WTC11 (cell line): Measurements from ENCODE around the gene CHST11. TPM values are rescaled to one million over a fixed set of nuclear protein-coding genes. Genes with fewer than 3 reads are reported as not detected.

ENCODE experiments used
- ATAC-seq: fragments of 200-7000 bp; cut with Tn5 transposase; 2 replicates; pipeline ENCODE4 v1.10.0; 2021; ENCODE audit warnings: mild to moderate bottlenecking, moderate library complexity
- CTCF ChIA-PET: fragments of 300-600 bp; sonication (Branson Sonifier 250); formaldehyde crosslinking; loops from one replicate; lab custom pipeline; 2021; ENCODE audit warnings: antibody characterized with exemption; lab: Charles Lee
- POLR2A ChIA-PET: fragments of 350-600 bp; sonication (Branson Sonifier 250); formaldehyde crosslinking; loops from one replicate; lab custom pipeline; 2021; ENCODE audit warnings: antibody characterized with exemption; lab: Charles Lee
- DNase-seq: peaks from one replicate; pipeline ENCODE4 v3.0.0; 2021; ENCODE audit warnings: low spot score
- H3K27ac Mint-ChIP-seq: 2 replicates; pipeline ENCODE4 v1.8.0; 2021; ENCODE audit warnings: mixed read lengths
- H3K27me3 Mint-ChIP-seq: 2 replicates; pipeline ENCODE4 v1.8.0; 2021; ENCODE audit warnings: low read depth, mild to moderate bottlenecking, moderate library complexity, mixed read lengths
- H3K36me3 Mint-ChIP-seq: 2 replicates; pipeline ENCODE4 v1.8.0; 2021; ENCODE audit warnings: mixed read lengths
- H3K4me1 Mint-ChIP-seq: 2 replicates; pipeline ENCODE4 v1.8.0; 2022; ENCODE audit warnings: mixed read lengths
- H3K4me3 Mint-ChIP-seq: 2 replicates; pipeline ENCODE4 v1.8.0; 2021; ENCODE audit warnings: mild to moderate bottlenecking, moderate library complexity, mixed read lengths
- H3K9me3 Mint-ChIP-seq: 2 replicates; pipeline ENCODE4 v1.8.0; 2021; ENCODE audit warnings: mixed read lengths
- ATF2 ChIP-seq: sonication (generic); formaldehyde crosslinking; IDR thresholded peaks from 2 replicates; pipeline ENCODE4 v1.8.1; 2022; ENCODE audit warnings: low read depth, missing genetic modification reagents, borderline replicate concordance
- ATF6 ChIP-seq: sonication (generic); formaldehyde crosslinking; IDR thresholded peaks from 2 replicates; pipeline ENCODE4 v1.8.1; 2023; ENCODE audit warnings: mild to moderate bottlenecking, missing genetic modification reagents
- CREB1 ChIP-seq: sonication (generic); formaldehyde crosslinking; IDR thresholded peaks from 2 replicates; pipeline ENCODE4 v1.8.0; 2023; ENCODE audit warnings: mild to moderate bottlenecking, missing genetic modification reagents
- E2F4 ChIP-seq: sonication (generic); formaldehyde crosslinking; IDR thresholded peaks from 2 replicates; pipeline ENCODE4 v1.8.1; 2022; ENCODE audit warnings: low read depth, mild to moderate bottlenecking, moderate library complexity, missing genetic modification reagents, borderline replicate concordance
- ELF4 ChIP-seq: sonication (generic); formaldehyde crosslinking; IDR thresholded peaks from 2 replicates; pipeline ENCODE4 v1.8.1; 2022; ENCODE audit warnings: low read depth, mild to moderate bottlenecking, moderate library complexity, missing genetic modification reagents
- ESRRA ChIP-seq: sonication (generic); formaldehyde crosslinking; IDR thresholded peaks from 2 replicates; pipeline ENCODE4 v1.8.1; 2022; ENCODE audit warnings: mild to moderate bottlenecking, missing genetic modification reagents, borderline replicate concordance
- FOXJ3 ChIP-seq: sonication (generic); formaldehyde crosslinking; IDR thresholded peaks from 2 replicates; pipeline ENCODE4 v1.9.0; 2021; ENCODE audit warnings: missing genetic modification reagents, mild to moderate bottlenecking, borderline replicate concordance
- FOXP1 ChIP-seq: sonication (generic); formaldehyde crosslinking; IDR thresholded peaks from 2 replicates; pipeline ENCODE4 v1.8.0; 2022; ENCODE audit warnings: missing genetic modification reagents, mild to moderate bottlenecking, moderate library complexity, borderline replicate concordance
- GABPB1 ChIP-seq: sonication (generic); formaldehyde crosslinking; IDR thresholded peaks from 2 replicates; pipeline ENCODE4 v1.8.1; 2023; ENCODE audit warnings: mild to moderate bottlenecking, missing genetic modification reagents
- HMGA2 ChIP-seq: fragments of 250-450 bp; sonication (Bioruptor Pico); IDR thresholded peaks from 2 replicates; pipeline ENCODE4 v1.4.0; 2021; ENCODE audit warnings: mild to moderate bottlenecking, moderate library complexity
- KAT7 ChIP-seq: sonication (generic); formaldehyde crosslinking; IDR thresholded peaks from 2 replicates; pipeline ENCODE4 v1.8.1; 2023; ENCODE audit warnings: missing genetic modification reagents, mild to moderate bottlenecking, borderline replicate concordance
- SP1 ChIP-seq: sonication (generic); formaldehyde crosslinking; conservative IDR thresholded peaks from 2 replicates; pipeline ENCODE4 v1.8.1; 2022; ENCODE audit warnings: missing genetic modification reagents
- TCF7 ChIP-seq: sonication (generic); formaldehyde crosslinking; IDR thresholded peaks from 2 replicates; pipeline ENCODE4 v1.8.0; 2022; ENCODE audit warnings: mild to moderate bottlenecking, low read depth, missing genetic modification reagents, moderate library complexity
- TEAD1 ChIP-seq: sonication (generic); formaldehyde crosslinking; IDR thresholded peaks from 2 replicates; pipeline ENCODE4 v1.8.0; 2022; ENCODE audit warnings: mild to moderate bottlenecking, missing genetic modification reagents
- USF1 ChIP-seq: sonication (generic); formaldehyde crosslinking; IDR thresholded peaks from 2 replicates; pipeline ENCODE4 v1.8.0; 2022; ENCODE audit warnings: mild to moderate bottlenecking, missing genetic modification reagents
- ZNF317 ChIP-seq: sonication (generic); formaldehyde crosslinking; IDR thresholded peaks from 2 replicates; pipeline ENCODE4 v1.8.1; 2023; ENCODE audit warnings: low read depth, mild to moderate bottlenecking, moderate library complexity, missing genetic modification reagents, borderline replicate concordance
- total RNA-seq: library from RNA; stranded (reverse); gene quantifications from 3 replicates; pipeline ENCODE4 v1.2.3, GENCODE V29; 2021
- TF ChIP-seq, protein P1 (sequence below): sonication (generic); formaldehyde crosslinking; conservative IDR thresholded peaks from 2 replicates; pipeline ENCODE4 v1.8.1; 2023; ENCODE audit warnings: mild to moderate bottlenecking, low read depth, missing genetic modification reagents, moderate library complexity
- TF ChIP-seq, protein P2 (sequence below): fragments of 250-450 bp; sonication (Bioruptor Pico); conservative IDR thresholded peaks from 2 replicates; pipeline ENCODE4 v1.9.0; 2021; ENCODE audit warnings: mild to moderate bottlenecking

The CHST11 gene
- total RNA-seq, 1 experiment from 2014 or later: 24.2 TPM

- TF ChIP-seq TEAD1 (CRISPR knock-in tag): no peak
- TF ChIP-seq HMGA2: no peak
- TF ChIP-seq CREB1 (CRISPR knock-in tag): no peak
- no peak for TF ChIP-seq E2F4
These were observed 319.0 kb downstream of the CHST11 start for GRCh38 chr12:104775731-104776231.

GRCh38 chr12:104779134-104779533, 322.4 kb downstream of the CHST11 start:
- H3K36me3 Mint-ChIP-seq: peaks cover 19% of the 10 kb centered on the region
- ATAC-seq (no peak), DNase-seq (no peak)
- no peak overlapping the region for H3K4me3 Mint-ChIP-seq
- POLR2A ChIA-PET: no interaction called here
- no peaks in the 10 kb centered on the region for H3K4me1 Mint-ChIP-seq
- TF ChIP-seq ZNF317 (no peak), ATF6 (CRISPR knock-in tag) (no peak), TCF7 (CRISPR knock-in tag) (no peak)
- CTCF ChIA-PET: no interaction called here
- no peak overlapping the region for H3K27ac Mint-ChIP-seq
- H3K27me3 Mint-ChIP-seq: peaks cover 3% of the 10 kb centered on the region
- H3K9me3 Mint-ChIP-seq: peaks cover 42% of the 10 kb centered on the region

More at GRCh38 chr12:104775731-104776231, 319.0 kb downstream of the CHST11 start:
- no peaks in the 10 kb centered on the region for H3K4me1 Mint-ChIP-seq
- H3K4me3 Mint-ChIP-seq: no peak overlapping the region
- DNase-seq: no peak
- ChIA-PET CTCF (interaction anchor here (1.0 kb wide), 1 partner anchor 15 kb away, joined by 8 read pairs; no protein-coding TSS in a partner anchor), POLR2A (no interaction called here)
- H3K9me3 Mint-ChIP-seq: peaks cover 41% of the 10 kb centered on the region
- peaks cover 3% of the 10 kb centered on the region for H3K27me3 Mint-ChIP-seq
- no peak for ATAC-seq
- peaks cover 30% of the 10 kb centered on the region for H3K36me3 Mint-ChIP-seq
- no peak overlapping the region for H3K27ac Mint-ChIP-seq

GRCh38 chr12:104782296-104782695, 325.5 kb downstream of the CHST11 start:
- Mint-ChIP-seq H3K36me3 (peaks cover 19% of the 10 kb centered on the region), H3K4me1 (peaks cover 7% of the 10 kb centered on the region)
- POLR2A ChIA-PET: no interaction called here

DNA sequence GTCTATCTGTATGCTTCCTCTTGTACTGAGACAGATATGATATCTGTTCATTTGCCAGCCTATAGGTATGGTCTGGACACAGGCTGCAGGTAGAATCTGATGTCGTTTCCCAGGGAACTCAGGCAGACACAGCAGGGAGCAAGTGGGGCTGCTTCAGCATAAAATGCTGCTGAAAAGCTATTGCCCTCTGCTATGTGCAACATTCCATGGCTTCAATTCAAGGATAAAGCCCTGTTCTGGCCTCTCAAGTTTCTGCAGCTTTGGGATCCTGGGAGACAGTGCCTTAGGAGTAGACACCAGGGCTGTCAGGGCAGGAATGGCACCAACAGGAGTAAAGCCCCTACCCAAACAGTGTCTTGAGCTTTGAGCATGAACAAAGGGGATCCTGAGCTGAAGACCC, 327.8 kb downstream of the CHST11 start:
- DNase-seq: no peak
- H3K36me3 Mint-ChIP-seq: peaks cover 13% of the 10 kb centered on the region
- TF ChIP-seq, protein P1, sequence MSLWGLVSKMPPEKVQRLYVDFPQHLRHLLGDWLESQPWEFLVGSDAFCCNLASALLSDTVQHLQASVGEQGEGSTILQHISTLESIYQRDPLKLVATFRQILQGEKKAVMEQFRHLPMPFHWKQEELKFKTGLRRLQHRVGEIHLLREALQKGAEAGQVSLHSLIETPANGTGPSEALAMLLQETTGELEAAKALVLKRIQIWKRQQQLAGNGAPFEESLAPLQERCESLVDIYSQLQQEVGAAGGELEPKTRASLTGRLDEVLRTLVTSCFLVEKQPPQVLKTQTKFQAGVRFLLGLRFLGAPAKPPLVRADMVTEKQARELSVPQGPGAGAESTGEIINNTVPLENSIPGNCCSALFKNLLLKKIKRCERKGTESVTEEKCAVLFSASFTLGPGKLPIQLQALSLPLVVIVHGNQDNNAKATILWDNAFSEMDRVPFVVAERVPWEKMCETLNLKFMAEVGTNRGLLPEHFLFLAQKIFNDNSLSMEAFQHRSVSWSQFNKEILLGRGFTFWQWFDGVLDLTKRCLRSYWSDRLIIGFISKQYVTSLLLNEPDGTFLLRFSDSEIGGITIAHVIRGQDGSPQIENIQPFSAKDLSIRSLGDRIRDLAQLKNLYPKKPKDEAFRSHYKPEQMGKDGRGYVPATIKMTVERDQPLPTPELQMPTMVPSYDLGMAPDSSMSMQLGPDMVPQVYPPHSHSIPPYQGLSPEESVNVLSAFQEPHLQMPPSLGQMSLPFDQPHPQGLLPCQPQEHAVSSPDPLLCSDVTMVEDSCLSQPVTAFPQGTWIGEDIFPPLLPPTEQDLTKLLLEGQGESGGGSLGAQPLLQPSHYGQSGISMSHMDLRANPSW (CRISPR knock-in tag): no peak
- TF ChIP-seq KAT7 (CRISPR knock-in tag) (no peak), SP1 (CRISPR knock-in tag) (no peak), ESRRA (CRISPR knock-in tag) (no peak), FOXP1 (CRISPR knock-in tag) (no peak), ZNF317 (no peak), ATF2 (CRISPR knock-in tag) (no peak), GABPB1 (no peak)
- TF ChIP-seq, protein P2, sequence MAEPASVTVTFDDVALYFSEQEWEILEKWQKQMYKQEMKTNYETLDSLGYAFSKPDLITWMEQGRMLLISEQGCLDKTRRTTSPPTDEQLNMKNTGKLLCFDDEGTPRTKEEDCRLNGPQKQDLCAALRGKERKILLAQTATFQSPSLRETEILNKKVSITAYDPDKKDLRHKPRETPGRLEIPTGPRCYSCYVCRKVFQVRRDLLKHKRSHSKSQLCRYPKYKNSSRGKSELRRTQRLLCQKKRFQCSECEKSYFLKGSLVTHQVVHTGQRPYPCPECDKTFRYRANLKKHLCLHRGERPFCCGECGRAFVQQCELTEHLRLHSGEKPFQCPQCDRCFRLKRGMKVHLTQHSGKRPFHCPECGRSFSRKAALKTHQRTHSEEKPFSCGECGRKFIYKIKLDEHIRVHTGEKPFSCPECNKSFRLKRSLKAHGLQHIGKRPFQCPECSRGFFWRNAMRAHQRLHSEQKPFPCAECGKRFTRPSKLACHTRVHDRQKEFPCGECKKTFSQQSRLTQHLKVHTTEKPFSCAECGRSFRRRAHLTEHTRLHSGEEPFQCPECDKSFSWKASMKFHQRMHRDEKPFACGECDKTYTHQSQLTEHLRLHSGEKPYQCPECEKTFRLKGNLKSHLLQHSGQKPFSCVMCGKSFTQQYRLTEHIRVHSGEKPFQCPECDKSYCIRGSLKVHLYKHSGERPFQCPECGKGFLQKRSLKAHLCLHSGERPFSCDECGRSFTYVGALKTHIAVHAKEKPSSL (CRISPR knock-in tag): no peak

More at GRCh38 chr12:104782296-104782695, 325.5 kb downstream of the CHST11 start:
- CTCF ChIA-PET: interaction anchor here (2.3 kb wide), 1 partner anchor 8 kb away, joined by 9 read pairs; no protein-coding TSS in a partner anchor
- TF ChIP-seq FOXJ3 (CRISPR knock-in tag) (no peak), ELF4 (no peak), USF1 (CRISPR knock-in tag) (no peak)
- no peak for DNase-seq
- no peak for ATAC-seq
- peaks cover 5% of the 10 kb centered on the region for H3K27me3 Mint-ChIP-seq
- H3K27ac Mint-ChIP-seq: no peak overlapping the region
- peaks cover 56% of the 10 kb centered on the region for H3K9me3 Mint-ChIP-seq
- H3K4me3 Mint-ChIP-seq: no peak overlapping the region

More for the DNA sequence above, 327.8 kb downstream of the CHST11 start:
- peaks cover 18% of the 10 kb centered on the region for H3K4me1 Mint-ChIP-seq
- no peak overlapping the region for H3K4me3 Mint-ChIP-seq
- peaks cover 42% of the 10 kb centered on the region for H3K9me3 Mint-ChIP-seq
- H3K27me3 Mint-ChIP-seq: peaks cover 5% of the 10 kb centered on the region
- no peak overlapping the region for H3K27ac Mint-ChIP-seq
- 0 out of 2 replicates have a peak, but pooled peaks have one; percentile 10 for ATAC-seq
- ChIA-PET POLR2A (no interaction called here), CTCF (interaction anchor here (0.6 to 1.8 kb wide), 3 partner anchors 37 to 403 kb away, joined by 3 to 6 read pairs (median 4); no protein-coding TSS in a partner anchor)
